Endothelial cell of umbilical vein (primary cell): ENCODE data around the gene CPNE8. TPM values are rescaled to one million over a fixed set of nuclear protein-coding genes. Genes with fewer than 3 reads are reported as not detected.

Source experiments
- BruUV-seq: library from RNA; stranded (reverse); fragments of 400-500 nt; replicated peaks from 2 replicates; lab custom pipeline; 2021; lab: Mats Ljungman, UMichigan
- CTCF ChIA-PET: fragments of 300-600, 350-600 bp; sonication (Branson Sonifier 250); formaldehyde crosslinking; loops from one replicate; lab custom pipeline; 2021; ENCODE audit warnings: antibody characterized with exemption, inconsistent platforms; lab: Charles Lee
- POLR2A ChIA-PET: fragments of 300-600, 350-600 bp; sonication (Branson Sonifier 250); formaldehyde crosslinking; loops from one replicate; lab custom pipeline; 2021; ENCODE audit warnings: antibody characterized with exemption, inconsistent platforms; lab: Charles Lee
- DNase-seq: peaks from one replicate; pipeline ENCODE4 v3.0.0-alpha.2; 2011; ENCODE audit warnings: low read depth, low spot score
- FAIRE-seq: peaks from 2 replicates; lab custom pipeline; 2011; peaks lifted over from hg19 to GRCh38; lab: Jason Lieb, UNC
- H2AFZ ChIP-seq: 2 replicates; pipeline ENCODE4 v1.6.0; 2012; ENCODE audit warnings: low read depth, low read length, control low read depth, inconsistent platforms
- H3K27ac ChIP-seq: 2 replicates; pipeline ENCODE4 v1.5.1; 2011; ENCODE audit warnings: low read depth, mild to moderate bottlenecking, control low read depth, low read length, moderate library complexity; ENCODE audit not compliant: insufficient read depth
- H3K27me3 ChIP-seq, 2 experiments: 2 replicates each; pipeline versions ENCODE4 v1.6.0 to v1.6.1; 2011; ENCODE audit warnings: low read length in 2 of 2, mixed read lengths in 1 of 2; ENCODE audit not compliant: control insufficient read depth in 2 of 2, insufficient read depth in 2 of 2
- H3K36me3 ChIP-seq, 2 experiments: 2 replicates in 1 of 2; 3 replicates in 1 of 2; pipeline ENCODE4 v1.5.1; 2011; ENCODE audit warnings: low read length in 2 of 2, mild to moderate bottlenecking in 1 of 2, moderate library complexity in 1 of 2; ENCODE audit not compliant: control insufficient read depth in 2 of 2, insufficient read depth in 2 of 2; ENCODE audit errors: extremely low read depth in 1 of 2
- H3K4me1 ChIP-seq: 3 replicates; pipeline ENCODE4 v1.5.1; 2011; ENCODE audit warnings: mild to moderate bottlenecking, low read length; ENCODE audit not compliant: control insufficient read depth, insufficient read depth; ENCODE audit errors: extremely low read depth
- H3K4me2 ChIP-seq: 2 replicates; pipeline ENCODE4 v1.6.1; 2011; ENCODE audit warnings: low read length, control low read depth, mixed read lengths; ENCODE audit not compliant: insufficient read depth
- H3K4me3 ChIP-seq, 3 experiments: fragments of 200-600 bp in 1 of 3; sonication (generic), shearing (Covaris generic) in 1 of 3; replicated peaks in 1 of 3; 2 replicates each; pipeline ENCODE4 v1.5.1; 2011 to 2016; ENCODE audit warnings: control low read depth in 3 of 3, low read length in 3 of 3, mild to moderate bottlenecking in 2 of 3, inconsistent platforms in 1 of 3, low read depth in 1 of 3, moderate library complexity in 1 of 3; ENCODE audit not compliant: insufficient read depth in 1 of 3
- H3K79me2 ChIP-seq: 2 replicates; pipeline ENCODE4 v1.6.0; 2012; ENCODE audit warnings: low read length, inconsistent platforms; ENCODE audit not compliant: control insufficient read depth, insufficient read depth
- H3K9ac ChIP-seq: replicated peaks from 2 replicates; pipeline ENCODE3; 2011; ENCODE audit warnings: low read length, control low read depth; ENCODE audit not compliant: insufficient read depth; ENCODE audit errors: extremely low read depth
- H3K9me1 ChIP-seq: replicated peaks from 3 replicates; pipeline ENCODE4 v1.6.0; 2011; ENCODE audit warnings: mild to moderate bottlenecking, low read length; ENCODE audit not compliant: control insufficient read depth, insufficient read depth; ENCODE audit errors: extremely low read depth
- H3K9me3 ChIP-seq: replicated peaks from 2 replicates; pipeline ENCODE4 v1.5.1; 2012; ENCODE audit warnings: low read length, inconsistent platforms; ENCODE audit not compliant: control insufficient read depth, insufficient read depth
- H4K20me1 ChIP-seq: replicated peaks from 2 replicates; pipeline ENCODE3; 2011; ENCODE audit warnings: mild to moderate bottlenecking, low read length; ENCODE audit not compliant: control insufficient read depth, insufficient read depth; ENCODE audit errors: extremely low read depth
- EZH2 ChIP-seq: IDR thresholded peaks from 2 replicates; pipeline ENCODE4 v1.6.1; 2012; ENCODE audit warnings: borderline replicate concordance, low read depth, mild to moderate bottlenecking, moderate library complexity, low read length, inconsistent platforms; ENCODE audit not compliant: severe bottlenecking
- FOS ChIP-seq: IDR thresholded peaks from 2 replicates; pipeline ENCODE4 v1.6.1; 2011; ENCODE audit warnings: mild to moderate bottlenecking, low read length, moderate library complexity, borderline replicate concordance; ENCODE audit not compliant: insufficient read depth
- GATA2 ChIP-seq: IDR thresholded peaks from 2 replicates; pipeline ENCODE4 v1.7.0; 2011; ENCODE audit warnings: low read depth, mild to moderate bottlenecking, moderate library complexity, mixed read lengths, low read length; ENCODE audit not compliant: insufficient read length, insufficient read depth
- JUN ChIP-seq: IDR thresholded peaks from 2 replicates; pipeline ENCODE4 v1.6.1; 2011; ENCODE audit warnings: borderline replicate concordance, low read depth; ENCODE audit not compliant: insufficient read length, insufficient read depth
- MYC ChIP-seq: IDR thresholded peaks from one replicate; pipeline ENCODE4 v1.6.1; 2011; ENCODE audit warnings: mild to moderate bottlenecking, low read depth, low read length
- POLR2A ChIP-seq: IDR thresholded peaks from 2 replicates; pipeline ENCODE4 v1.6.1; 2012; ENCODE audit warnings: low read depth, mild to moderate bottlenecking, control low read depth, low read length
- POLR2AphosphoS5 ChIP-seq: IDR thresholded peaks from 2 replicates; pipeline ENCODE4 v1.6.1; 2012; ENCODE audit warnings: low read depth, mild to moderate bottlenecking, control low read depth, low read length, moderate library complexity; ENCODE audit not compliant: insufficient read depth
- dilution Hi-C: fragments of 300-500 bp; cut with MboI; formaldehyde crosslinking; loops from one replicate; pipeline ENCODE4 v1.15.0; 2019; ENCODE audit warnings: low sequenced_read_pairs; ENCODE audit not compliant: extremely low pct_ligation_motif_present
- intact Hi-C: fragments of 100-400 bp; cut with micrococcal nuclease; formaldehyde crosslinking; loops from one replicate; pipeline ENCODE4 v1.10.0; 2022
- polyA plus RNA-seq, 4 experiments: library from polyadenylated mRNA; depleted of rRNA in 3 of 4; stranded (reverse) in 3 of 4; unstranded in 1 of 4; fragments of >200 nt; gene quantifications; 2 replicates each; pipeline versions ENCODE4 v1.2.1 to v1.2.3, GENCODE V29; 2011 to 2012; ENCODE audit warnings: missing spikeins in 1 of 4
- total RNA-seq: library from RNA; stranded (reverse); gene quantifications from 2 replicates; pipeline ENCODE4 v1.2.3, GENCODE V29; 2021
- TF ChIP-seq, protein P1 (sequence below): IDR thresholded peaks from 2 replicates; pipeline ENCODE4 v1.6.1; 2011; ENCODE audit not compliant: insufficient read depth, insufficient read length
- TF ChIP-seq, protein P2 (sequence below), 2 donors: IDR thresholded peaks; 1 replicate in 1 of 2; 2 replicates in 1 of 2; pipeline ENCODE4 v1.5.1; 2011; ENCODE audit warnings: low read length in 2 of 2, mild to moderate bottlenecking in 2 of 2, moderate library complexity in 2 of 2, control low read depth in 1 of 2, inconsistent platforms in 1 of 2, low read depth in 1 of 2; ENCODE audit not compliant: insufficient read depth in 1 of 2; ENCODE audit errors: extremely low read depth in 1 of 2

The CPNE8 gene
- total and polyA plus RNA-seq, 2 donors (not counting 3 experiments of a cell fraction or from before 2014, with no cell fraction given) = 4.4 to 13.7 TPM

DNA sequence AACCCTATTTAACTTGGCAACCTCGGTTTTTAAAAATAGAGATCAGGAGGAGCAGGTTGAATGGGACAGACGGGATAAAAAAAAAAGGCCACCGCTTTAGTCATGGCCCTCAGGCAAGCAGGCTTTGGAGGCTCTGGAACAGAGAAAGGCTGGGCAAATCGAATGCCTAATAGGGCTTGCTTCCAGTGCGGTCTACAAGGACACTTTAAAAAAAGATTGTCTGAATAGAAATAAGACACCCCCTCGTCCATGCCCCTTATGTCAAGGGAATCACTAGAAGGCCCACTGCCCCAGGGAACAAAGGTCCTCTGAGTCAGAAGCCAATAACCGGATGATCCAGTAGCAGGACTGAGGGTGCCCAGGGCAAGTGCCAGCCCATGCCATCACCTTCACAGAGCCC, 265.8 kb downstream of the CPNE8 start:
- H3K4me3 ChIP-seq = no peak overlapping the region
- FAIRE-seq = no peak
- BruUV-seq = no TSS peak
- H3K9ac ChIP-seq = no peak overlapping the region
- H3K4me1 ChIP-seq = no peaks in the 10 kb centered on the region
- TF ChIP-seq POLR2AphosphoS5 = no peak
- TF ChIP-seq MYC = no peak
- TF ChIP-seq POLR2A = no peak
- TF ChIP-seq JUN = no peak
- TF ChIP-seq, protein P1, sequence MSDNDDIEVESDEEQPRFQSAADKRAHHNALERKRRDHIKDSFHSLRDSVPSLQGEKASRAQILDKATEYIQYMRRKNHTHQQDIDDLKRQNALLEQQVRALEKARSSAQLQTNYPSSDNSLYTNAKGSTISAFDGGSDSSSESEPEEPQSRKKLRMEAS = no peak
- TF ChIP-seq EZH2 = no peak
- TF ChIP-seq, protein P2, sequence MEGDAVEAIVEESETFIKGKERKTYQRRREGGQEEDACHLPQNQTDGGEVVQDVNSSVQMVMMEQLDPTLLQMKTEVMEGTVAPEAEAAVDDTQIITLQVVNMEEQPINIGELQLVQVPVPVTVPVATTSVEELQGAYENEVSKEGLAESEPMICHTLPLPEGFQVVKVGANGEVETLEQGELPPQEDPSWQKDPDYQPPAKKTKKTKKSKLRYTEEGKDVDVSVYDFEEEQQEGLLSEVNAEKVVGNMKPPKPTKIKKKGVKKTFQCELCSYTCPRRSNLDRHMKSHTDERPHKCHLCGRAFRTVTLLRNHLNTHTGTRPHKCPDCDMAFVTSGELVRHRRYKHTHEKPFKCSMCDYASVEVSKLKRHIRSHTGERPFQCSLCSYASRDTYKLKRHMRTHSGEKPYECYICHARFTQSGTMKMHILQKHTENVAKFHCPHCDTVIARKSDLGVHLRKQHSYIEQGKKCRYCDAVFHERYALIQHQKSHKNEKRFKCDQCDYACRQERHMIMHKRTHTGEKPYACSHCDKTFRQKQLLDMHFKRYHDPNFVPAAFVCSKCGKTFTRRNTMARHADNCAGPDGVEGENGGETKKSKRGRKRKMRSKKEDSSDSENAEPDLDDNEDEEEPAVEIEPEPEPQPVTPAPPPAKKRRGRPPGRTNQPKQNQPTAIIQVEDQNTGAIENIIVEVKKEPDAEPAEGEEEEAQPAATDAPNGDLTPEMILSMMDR (IDR thresholded peaks at IDR 0.05; ENCODE audit: extremely low read depth in 1 of 2, insufficient read depth in 1 of 2, low read depth in 1 of 2, low read length in 2 of 2) = no peak
- TF ChIP-seq GATA2 = no peak
- TF ChIP-seq FOS = no peak
- intact Hi-C loops = no loop called here
- ChIA-PET POLR2A (no interaction called here), CTCF (no interaction called here)
- H3K27ac ChIP-seq = no peak overlapping the region
- DNase-seq = no peak
- dilution Hi-C loops = no loop called here
- no peaks in the 10 kb centered on the region for H3K79me2 ChIP-seq
- no peak overlapping the region for H2AFZ ChIP-seq
- H3K36me3 ChIP-seq = no peaks in the 10 kb centered on the region
- no peak overlapping the region for H3K4me2 ChIP-seq
- no peaks in the 10 kb centered on the region for H3K9me3 ChIP-seq
- H3K27me3 ChIP-seq = no peaks in the 10 kb centered on the region
- no peaks in the 10 kb centered on the region for H3K9me1 ChIP-seq
- no peaks in the 10 kb centered on the region for H4K20me1 ChIP-seq
